ENCODE results near the gene NRN1L.

DNA sequence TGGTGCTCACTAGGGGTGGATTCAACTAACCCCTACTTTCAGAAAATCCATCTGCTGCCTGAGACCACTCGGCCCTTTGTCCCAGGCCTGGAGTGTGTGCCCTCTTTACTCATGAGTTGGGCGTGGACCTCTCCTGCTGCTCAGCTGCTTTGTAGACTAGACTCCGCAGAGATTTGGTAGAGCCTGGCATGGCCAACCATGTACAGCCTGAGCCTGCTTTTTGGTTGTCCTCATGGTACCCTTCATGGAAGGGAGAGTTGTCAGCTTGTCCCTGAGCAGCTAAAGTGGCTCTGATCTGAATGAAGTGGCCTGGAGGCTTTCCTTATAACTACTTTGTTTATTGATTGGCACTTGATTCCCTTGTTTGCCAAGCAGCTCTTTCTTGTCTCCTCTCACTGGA is 10.3 kb upstream of the NRN1L start:
- TF ChIP-seq POLR2A (IDR thresholded peaks at IDR 0.05) (no peak), CTCF (IDR thresholded peaks at IDR 0.05) (no peak), POLR2AphosphoS5 (IDR thresholded peaks at IDR 0.05; ENCODE audit: insufficient read depth in 1 of 2, low read depth in 1 of 2) (no peak)
